HepG2 (cell line): Measurements from ENCODE around the gene DPCD. TPM values are rescaled to one million over a fixed set of nuclear protein-coding genes. Genes with fewer than 3 reads are reported as not detected.

ENCODE experiments used
- ATAC-seq: fragments of 200-7000 bp; cut with Tn5 transposase; 3 replicates; pipeline ENCODE4 v1.9.1; 2020; ENCODE audit warnings: mild to moderate bottlenecking, moderate library complexity
- BruUV-seq: library from RNA; stranded (reverse); fragments of 400-500 nt; replicated peaks from 2 replicates; lab custom pipeline; 2021; lab: Mats Ljungman, UMichigan
- CTCF ChIA-PET: fragments of 300-600 bp; formaldehyde crosslinking; extraction: SDS; loops from one replicate; lab custom pipeline; 2021; ENCODE audit warnings: low total read pairs, inconsistent platforms, low intra/inter-chr PET ratio; lab: Yijun Ruan, JAX
- POLR2A ChIA-PET: fragments of 350-600 bp; sonication (Branson Sonifier 250); formaldehyde crosslinking; loops from one replicate; lab custom pipeline; 2020; ENCODE audit warnings: antibody characterized with exemption, inconsistent platforms; lab: Yijun Ruan, JAX
- DNase-seq: peaks from one replicate; pipeline ENCODE4 v3.0.0-alpha.2; 2015; ENCODE audit warnings: low spot score
- FAIRE-seq: peaks from 3 replicates; lab custom pipeline; 2011; peaks lifted over from hg19 to GRCh38; lab: Jason Lieb, UNC
- H2AFZ ChIP-seq: one replicate; pipeline ENCODE4 v1.6.1; 2011; ENCODE audit warnings: low read length, inconsistent platforms
- H3K27ac ChIP-seq: fragments of 300-600 bp; 3 replicates; pipeline ENCODE4 v1.8.0; 2011; ENCODE audit warnings: mixed run types, mild to moderate bottlenecking, mixed read lengths, low read length, inconsistent platforms; ENCODE audit not compliant: insufficient read depth; ENCODE audit errors: extremely low read length
- H3K27me3 ChIP-seq, 2 experiments: fragments of 200-600 bp in 1 of 2; 2 replicates in 1 of 2; 3 replicates in 1 of 2; pipeline versions ENCODE4 v1.6.0 to v1.8.0; 2011; ENCODE audit warnings: low read length in 2 of 2, mild to moderate bottlenecking in 2 of 2, moderate library complexity in 2 of 2, inconsistent platforms in 1 of 2; ENCODE audit not compliant: insufficient read depth in 2 of 2, control insufficient read depth in 1 of 2
- H3K36me3 ChIP-seq, 2 experiments: fragments of 200-600 bp in 1 of 2; replicated peaks in 1 of 2; 2 replicates in 1 of 2; 3 replicates in 1 of 2; pipeline versions ENCODE4 v1.5.1 to v1.8.0; 2011; ENCODE audit warnings: low read length in 2 of 2, inconsistent platforms in 1 of 2; ENCODE audit not compliant: insufficient read depth in 2 of 2, control insufficient read depth in 1 of 2
- H3K4me1 ChIP-seq: 2 replicates; pipeline ENCODE4 v1.5.1; 2012; ENCODE audit warnings: low read length, inconsistent platforms; ENCODE audit not compliant: insufficient read depth
- H3K4me2 ChIP-seq: 2 replicates; pipeline ENCODE4 v1.6.0; 2011; ENCODE audit warnings: low read depth, low read length, inconsistent platforms
- H3K4me3 ChIP-seq, 3 experiments: fragments of 200-600 bp in 1 of 3; sonication (generic), shearing (Covaris generic) in 1 of 3; replicated peaks in 1 of 3; 2 replicates each; pipeline ENCODE4 v1.5.1; 2011 to 2016; ENCODE audit warnings: low read length in 3 of 3, inconsistent platforms in 2 of 3, low read depth in 2 of 3, mild to moderate bottlenecking in 2 of 3, control low read depth in 1 of 3, mixed read lengths in 1 of 3; ENCODE audit not compliant: insufficient read depth in 1 of 3
- H3K79me2 ChIP-seq: one replicate; pipeline ENCODE4 v1.6.1; 2011; ENCODE audit warnings: low read length, inconsistent platforms; ENCODE audit not compliant: insufficient read depth
- H3K9ac ChIP-seq: 2 replicates; pipeline ENCODE4 v1.6.0; 2011; ENCODE audit warnings: mild to moderate bottlenecking, low read depth, low read length, inconsistent platforms; ENCODE audit not compliant: insufficient read depth
- H3K9me3 ChIP-seq: 2 replicates; pipeline ENCODE4 v1.5.1; 2012; ENCODE audit warnings: mild to moderate bottlenecking, low read length
- H4K20me1 ChIP-seq: 2 replicates; pipeline ENCODE4 v1.6.0; 2011; ENCODE audit warnings: inconsistent platforms, mild to moderate bottlenecking, low read length, moderate library complexity; ENCODE audit not compliant: insufficient read depth
- AGO2 ChIP-seq: fragments of 200-400 bp; formaldehyde crosslinking; optimal IDR thresholded peaks from 2 replicates; pipeline ENCODE3; 2017; ENCODE audit warnings: mild to moderate bottlenecking, low read depth, low read length, moderate library complexity
- RARA ChIP-seq: IDR thresholded peaks from 2 replicates; pipeline ENCODE4 v1.6.1; 2016; ENCODE audit warnings: missing genetic modification reagents, missing compliant biosample characterization
- TARDBP ChIP-seq: sonication (generic); formaldehyde crosslinking; IDR thresholded peaks from 2 replicates; pipeline ENCODE4 v1.8.0; 2022; ENCODE audit warnings: mild to moderate bottlenecking, missing genetic modification reagents
- WGBS: methylation state at CpG from one replicate; pipeline ENCODE4 v1.1.6; 2017; ENCODE audit warnings: low lambda C conversion rate; 5-methylcytosine and 5-hydroxymethylcytosine counted together
- in situ Hi-C: cut with HindIII; loops from 2 replicates; pipeline ENCODE4 v1.10.0; 2017; ENCODE audit warnings: low pct_unique_long_range_greater_than_20kb; ENCODE audit not compliant: extremely low pct_ligation_motif_present
- intact Hi-C: fragments of 100-400 bp; cut with micrococcal nuclease; formaldehyde crosslinking; loops from one replicate; pipeline ENCODE4 v1.10.0; 2022; ENCODE audit not compliant: unreplicated experiment
- polyA plus RNA-seq, 8 experiments: library from polyadenylated mRNA; depleted of rRNA in 3 of 8; stranded (reverse) in 7 of 8; unstranded in 1 of 8; fragments of >200 nt; fragmentation: Illumina TruSeq in 4 of 8; extraction: Trizol in 4 of 8; gene quantifications; 2 replicates each; pipeline versions ENCODE4 v1.2.1 to v1.2.3, GENCODE V29; 2011 to 2016; ENCODE audit warnings: low read depth in 4 of 8, missing spikeins in 1 of 8, mixed read lengths in 1 of 8; ENCODE audit not compliant: insufficient read depth in 1 of 8
- total RNA-seq, 5 experiments: library from RNA; depleted of rRNA; stranded (reverse); fragments of >200 nt; fragmentation: Illumina TruSeq; extraction: Trizol; gene quantifications; 2 replicates each; pipeline ENCODE4 v1.2.3, GENCODE V29; 2016; ENCODE audit warnings: low read depth in 1 of 5
- TF ChIP-seq, protein P1 (sequence below): sonication (generic); formaldehyde crosslinking; IDR thresholded peaks from 2 replicates; pipeline ENCODE4 v1.4.0; 2020; ENCODE audit warnings: missing genetic modification reagents

Gene DPCD
- total and polyA plus RNA-seq, 2 of the 13 experiments (the other 11 are each of a cell fraction or from before 2014, with no cell fraction given), result 25.2 to 27.0 TPM

DNA sequence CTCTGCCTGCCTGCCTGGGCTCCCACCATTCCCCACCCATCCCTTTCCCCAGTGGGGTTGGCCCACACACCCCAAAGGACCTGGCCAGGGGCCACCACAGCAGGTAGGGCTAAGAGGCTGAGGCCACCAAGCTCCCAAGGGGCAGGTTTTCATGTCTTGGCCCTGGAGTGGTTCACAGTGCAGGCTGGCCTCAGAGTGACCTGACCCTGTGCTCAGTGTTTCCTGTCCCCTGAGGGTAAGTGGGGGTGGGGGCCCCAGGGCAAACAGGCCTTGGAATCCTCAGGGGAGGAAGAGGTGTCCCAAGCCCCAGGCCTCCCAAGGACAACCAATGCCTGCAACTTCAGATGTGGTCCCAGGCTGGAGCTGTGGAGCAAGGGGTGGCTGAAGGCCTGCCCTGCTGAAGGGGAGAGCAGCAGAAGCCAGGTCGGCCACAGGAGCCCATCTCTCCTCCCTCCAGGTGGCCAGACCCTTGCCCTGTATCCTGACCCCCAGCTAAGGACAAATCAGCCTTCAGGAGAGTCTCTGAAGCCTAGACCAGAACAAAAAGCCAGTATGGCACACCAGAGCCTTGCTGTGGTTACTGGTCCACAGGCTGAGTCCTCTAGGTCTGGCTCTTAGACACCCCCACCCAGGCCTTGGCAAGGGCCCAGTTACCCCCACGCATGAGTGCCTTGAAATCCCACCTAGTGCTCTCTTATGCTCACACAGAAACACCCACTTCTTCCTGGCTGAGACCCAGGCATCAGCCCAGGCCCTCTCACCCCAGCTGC, 27.6 kb upstream of the DPCD start:
- H3K4me1 ChIP-seq, result peaks cover 13% of the 10 kb centered on the region
- no peaks in the 10 kb centered on the region for H3K36me3 ChIP-seq
- H4K20me1 ChIP-seq, result no peaks in the 10 kb centered on the region
- H3K9ac ChIP-seq, result no peak overlapping the region
- ChIA-PET POLR2A (interaction anchor here (1.0 kb wide), 1 partner anchor 11 kb away, joined by 3 read pairs; no protein-coding TSS in a partner anchor), CTCF (no interaction called here)
- TF ChIP-seq, protein P1, sequence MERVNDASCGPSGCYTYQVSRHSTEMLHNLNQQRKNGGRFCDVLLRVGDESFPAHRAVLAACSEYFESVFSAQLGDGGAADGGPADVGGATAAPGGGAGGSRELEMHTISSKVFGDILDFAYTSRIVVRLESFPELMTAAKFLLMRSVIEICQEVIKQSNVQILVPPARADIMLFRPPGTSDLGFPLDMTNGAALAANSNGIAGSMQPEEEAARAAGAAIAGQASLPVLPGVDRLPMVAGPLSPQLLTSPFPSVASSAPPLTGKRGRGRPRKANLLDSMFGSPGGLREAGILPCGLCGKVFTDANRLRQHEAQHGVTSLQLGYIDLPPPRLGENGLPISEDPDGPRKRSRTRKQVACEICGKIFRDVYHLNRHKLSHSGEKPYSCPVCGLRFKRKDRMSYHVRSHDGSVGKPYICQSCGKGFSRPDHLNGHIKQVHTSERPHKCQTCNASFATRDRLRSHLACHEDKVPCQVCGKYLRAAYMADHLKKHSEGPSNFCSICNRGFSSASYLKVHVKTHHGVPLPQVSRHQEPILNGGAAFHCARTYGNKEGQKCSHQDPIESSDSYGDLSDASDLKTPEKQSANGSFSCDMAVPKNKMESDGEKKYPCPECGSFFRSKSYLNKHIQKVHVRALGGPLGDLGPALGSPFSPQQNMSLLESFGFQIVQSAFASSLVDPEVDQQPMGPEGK (CRISPR knock-in tag), result peak; percentile 70
- TF ChIP-seq AGO2 (peak; percentile 34), TARDBP (CRISPR knock-in tag) (no peak), RARA (CRISPR knock-in tag) (peak; percentile 29; the same call in 1 of the 2 replicates)
- DNase-seq, result no peak
- no peak overlapping the region for H3K4me3 ChIP-seq
- H3K27ac ChIP-seq, result no peak overlapping the region
- no peaks in the 10 kb centered on the region for H3K9me3 ChIP-seq
- H3K4me2 ChIP-seq, result no peak overlapping the region
- no peaks in the 10 kb centered on the region for H3K79me2 ChIP-seq
- in situ Hi-C loops, result no loop called here
- intact Hi-C loops, result no loop called here
- peaks cover 0 to 12% of the 10 kb centered on the region in 2 experiments; a peak in 3 of 5 replicates for H3K27me3 ChIP-seq
- no peak for FAIRE-seq
- 18% methylated on average over 2 of the region's 2 CpGs for WGBS
- no TSS peak for BruUV-seq
- peak; percentile 52 for ATAC-seq
- H2AFZ ChIP-seq, result no peak overlapping the region
